Mucosa of rectum (tissue), 2 donors: ENCODE measurements around the gene BFSP2.
"Not testable (repeated sequence)": the region's sequence is repeated elsewhere in the genome, so short reads cannot be mapped to it uniquely, and the experiment has no call there.

Experiments
- H3K27ac ChIP-seq, 2 donors: one replicate each; pipeline ENCODE4 v1.7.0; 2013; ENCODE audit warnings: inconsistent platforms in 2 of 2, low read depth in 2 of 2, low read length in 2 of 2
- H3K27me3 ChIP-seq, 2 donors: one replicate each; pipeline ENCODE4 v1.7.0; 2013; ENCODE audit warnings: low read length in 2 of 2; ENCODE audit not compliant: control insufficient read depth in 2 of 2, insufficient read depth in 2 of 2
- H3K36me3 ChIP-seq, 2 donors: one replicate each; pipeline ENCODE4 v1.7.0; 2013; ENCODE audit warnings: low read length in 2 of 2; ENCODE audit not compliant: control insufficient read depth in 2 of 2, insufficient read depth in 2 of 2
- H3K4me1 ChIP-seq, 2 donors: one replicate each; pipeline ENCODE4 v1.7.0; 2013; ENCODE audit warnings: low read length in 2 of 2, mild to moderate bottlenecking in 1 of 2; ENCODE audit not compliant: control insufficient read depth in 2 of 2, insufficient read depth in 2 of 2
- H3K4me3 ChIP-seq, 2 donors: one replicate each; pipeline ENCODE4 v1.7.0; 2013; ENCODE audit warnings: low read length in 2 of 2
- H3K9ac ChIP-seq, 2 donors: one replicate each; pipeline ENCODE4 v1.7.0; 2013; ENCODE audit warnings: low read length in 2 of 2, low read depth in 1 of 2, mild to moderate bottlenecking in 1 of 2
- H3K9me3 ChIP-seq, 2 donors: one replicate each; pipeline ENCODE4 v1.7.0; 2013; ENCODE audit warnings: low read length in 2 of 2; ENCODE audit not compliant: control insufficient read depth in 2 of 2
- donor health status: healthy.
- donor health status: Normal muscosa, but diverticular disease.

BFSP2 gene

GRCh38 chr3:133464573-133464972, 64.7 kb downstream of the BFSP2 start:
- H3K4me1 ChIP-seq, result peaks cover 7 to 19% of the 10 kb centered on the region in 2 donors
- no peaks in the 10 kb centered on the region for H3K36me3 ChIP-seq
- H3K4me3 ChIP-seq, result no peak overlapping the region
- no peaks in the 10 kb centered on the region for H3K27me3 ChIP-seq
- H3K9ac ChIP-seq, result no peak overlapping the region
- H3K27ac ChIP-seq, result no peak overlapping the region
- no peaks in the 10 kb centered on the region for H3K9me3 ChIP-seq

GRCh38 chr3:133466531-133467386, 66.9 kb downstream of the BFSP2 start:
- H3K27me3 ChIP-seq, result no peaks in the 10 kb centered on the region
- no peaks in the 10 kb centered on the region for H3K9me3 ChIP-seq
- H3K4me1 ChIP-seq, result peaks cover 3 to 6% of the 10 kb centered on the region in 2 donors
- H3K36me3 ChIP-seq, result no peaks in the 10 kb centered on the region
- no peak overlapping the region for H3K4me3 ChIP-seq
- peak overlapping the region; percentile 20 to 62 for H3K27ac ChIP-seq
- H3K9ac ChIP-seq, result no peak overlapping the region

- Histone ChIP-seq H3K36me3 (no peaks in the 10 kb centered on the region), H3K4me1 (peaks cover 3 to 6% of the 10 kb centered on the region in 2 donors), H3K27ac (peak overlapping the region in 1 of 2 donors; percentile 23), H3K27me3 (no peaks in the 10 kb centered on the region), H3K9ac (no peak overlapping the region), H3K9me3 (no peaks in the 10 kb centered on the region), H3K4me3 (no peak overlapping the region)
These were observed 67.9 kb downstream of the BFSP2 start for GRCh38 chr3:133467780-133468179.

GRCh38 chr3:133468251-133468721, 68.4 kb downstream of the BFSP2 start:
- no peaks in the 10 kb centered on the region for H3K9me3 ChIP-seq
- no peak overlapping the region for H3K4me3 ChIP-seq
- H3K4me1 ChIP-seq, result peaks cover 3 to 8% of the 10 kb centered on the region in 2 donors
- no peak overlapping the region for H3K9ac ChIP-seq
- no peaks in the 10 kb centered on the region for H3K27me3 ChIP-seq
- H3K27ac ChIP-seq, result no peak overlapping the region
- no peaks in the 10 kb centered on the region for H3K36me3 ChIP-seq

GRCh38 chr3:133469140-133469731, 69.4 kb downstream of the BFSP2 start:
- Histone ChIP-seq H3K4me1 (peaks cover 6 to 14% of the 10 kb centered on the region in 2 donors), H3K9me3 (no peaks in the 10 kb centered on the region), H3K36me3 (no peaks in the 10 kb centered on the region), H3K4me3 (no peak overlapping the region), H3K27me3 (no peaks in the 10 kb centered on the region), H3K27ac (no peak overlapping the region), H3K9ac (no peak overlapping the region)

GRCh38 chr3:133472242-133472641, 72.4 kb downstream of the BFSP2 start:
- no peaks in the 10 kb centered on the region for H3K27me3 ChIP-seq
- H3K9ac ChIP-seq, result no peak overlapping the region
- H3K36me3 ChIP-seq, result no peaks in the 10 kb centered on the region
- H3K27ac ChIP-seq, result no peak overlapping the region
- H3K4me3 ChIP-seq, result no peak overlapping the region
- peaks cover 15 to 17% of the 10 kb centered on the region in 2 donors for H3K4me1 ChIP-seq
- no peaks in the 10 kb centered on the region for H3K9me3 ChIP-seq

- no peaks in the 10 kb centered on the region for H3K27me3 ChIP-seq
- no peak overlapping the region for H3K27ac ChIP-seq
- no peaks in the 10 kb centered on the region for H3K36me3 ChIP-seq
- peaks cover 15 to 17% of the 10 kb centered on the region in 2 donors for H3K4me1 ChIP-seq
- H3K9ac ChIP-seq, result no peak overlapping the region
- no peak overlapping the region for H3K4me3 ChIP-seq
- H3K9me3 ChIP-seq, result no peaks in the 10 kb centered on the region
These were observed 73.0 kb downstream of the BFSP2 start for GRCh38 chr3:133472889-133473288.

GRCh38 chr3:133473472-133474191, 73.8 kb downstream of the BFSP2 start:
- H3K9ac ChIP-seq, H3K27me3 ChIP-seq, H3K36me3 ChIP-seq, H3K9me3 ChIP-seq, H3K4me3 ChIP-seq: not testable (repeated sequence)
- peak overlapping the region; percentile 49 to 73 for H3K27ac ChIP-seq
- peaks cover 15 to 17% of the 10 kb centered on the region in 2 donors for H3K4me1 ChIP-seq

GRCh38 chr3:133474251-133474801, 74.5 kb downstream of the BFSP2 start:
- no peaks in the 10 kb centered on the region for H3K9me3 ChIP-seq
- no peaks in the 10 kb centered on the region for H3K36me3 ChIP-seq
- H3K9ac ChIP-seq, result no peak overlapping the region
- no peak overlapping the region for H3K4me3 ChIP-seq
- no peaks in the 10 kb centered on the region for H3K27me3 ChIP-seq
- peaks cover 15 to 17% of the 10 kb centered on the region in 2 donors for H3K4me1 ChIP-seq
- peak overlapping the region; percentile 73 to 79 for H3K27ac ChIP-seq
